Mesenchymal stem cell (in vitro differentiated cells and primary cell): ENCODE results near the gene COL4A1.

Source experiments
- DNase-seq: peaks from one replicate; pipeline ENCODE4 v3.0.0-alpha.2; 2013
- H2AFZ ChIP-seq: one replicate; pipeline ENCODE4 v1.6.1; 2013; ENCODE audit warnings: low read depth, mild to moderate bottlenecking, control low read depth, inconsistent platforms, low read length, moderate library complexity
- H2AK5ac ChIP-seq: 2 replicates; pipeline ENCODE4 v1.6.1; 2013; ENCODE audit warnings: low read length, moderate library complexity, mild to moderate bottlenecking, inconsistent platforms; ENCODE audit not compliant: severe bottlenecking
- H2BK120ac ChIP-seq: one replicate; pipeline ENCODE4 v1.6.1; 2013; ENCODE audit warnings: low read depth, mild to moderate bottlenecking, inconsistent platforms, low read length, moderate library complexity
- H2BK12ac ChIP-seq, 2 experiments: one replicate each; pipeline ENCODE4 v1.6.1; 2013; ENCODE audit warnings: inconsistent platforms in 2 of 2, low read length in 2 of 2, mild to moderate bottlenecking in 2 of 2, moderate library complexity in 2 of 2, control low read depth in 1 of 2
- H2BK15ac ChIP-seq: one replicate; pipeline ENCODE4 v1.6.1; 2013; ENCODE audit warnings: mild to moderate bottlenecking, low read depth, inconsistent platforms; ENCODE audit not compliant: poor library complexity, severe bottlenecking
- H2BK5ac ChIP-seq: 2 replicates; pipeline ENCODE4 v1.6.1; 2013; ENCODE audit warnings: low read depth, mild to moderate bottlenecking, low read length, control low read depth, inconsistent platforms; ENCODE audit not compliant: poor library complexity, severe bottlenecking
- H3K14ac ChIP-seq, 2 experiments: one replicate each; pipeline ENCODE4 v1.6.1; 2013; ENCODE audit warnings: inconsistent platforms in 2 of 2, low read length in 2 of 2, control low read depth in 1 of 2, mild to moderate bottlenecking in 1 of 2, moderate library complexity in 1 of 2
- H3K18ac ChIP-seq, 2 experiments: one replicate each; pipeline ENCODE4 v1.6.1; 2013; ENCODE audit warnings: inconsistent platforms in 2 of 2, low read length in 2 of 2, control low read depth in 1 of 2, low read depth in 1 of 2, mild to moderate bottlenecking in 1 of 2
- H3K23ac ChIP-seq, 2 experiments: one replicate each; pipeline ENCODE4 v1.6.1; 2013; ENCODE audit warnings: inconsistent platforms in 2 of 2, low read length in 2 of 2, mild to moderate bottlenecking in 2 of 2, moderate library complexity in 2 of 2, control low read depth in 1 of 2
- H3K27ac ChIP-seq: 2 replicates; pipeline ENCODE4 v1.5.1; 2013; ENCODE audit warnings: mild to moderate bottlenecking, moderate library complexity, low read length, control low read depth, inconsistent platforms; ENCODE audit not compliant: poor library complexity, severe bottlenecking
- H3K27me3 ChIP-seq, 2 experiments: 2 replicates each; pipeline versions ENCODE4 v1.6.1 to v1.7.0; 2013; ENCODE audit warnings: low read length in 2 of 2, mild to moderate bottlenecking in 2 of 2, moderate library complexity in 2 of 2, control low read depth in 1 of 2, inconsistent platforms in 1 of 2; ENCODE audit not compliant: control insufficient read depth in 1 of 2, insufficient read depth in 1 of 2
- H3K36me3 ChIP-seq, 2 experiments: 2 replicates each; pipeline versions ENCODE4 v1.6.1 to v1.7.0; 2013; ENCODE audit warnings: low read length in 2 of 2, control low read depth in 1 of 2, inconsistent platforms in 1 of 2, low read depth in 1 of 2, mild to moderate bottlenecking in 1 of 2; ENCODE audit not compliant: insufficient read depth in 2 of 2, control insufficient read depth in 1 of 2
- H3K4ac ChIP-seq, 2 experiments: one replicate each; pipeline ENCODE4 v1.6.1; 2013; ENCODE audit warnings: inconsistent platforms in 2 of 2, low read length in 2 of 2, mild to moderate bottlenecking in 2 of 2, moderate library complexity in 2 of 2, control low read depth in 1 of 2, low read depth in 1 of 2
- H3K4me1 ChIP-seq: 2 replicates; pipeline ENCODE4 v1.6.1; 2013; ENCODE audit warnings: low read depth, low read length, control low read depth; ENCODE audit not compliant: control insufficient read depth, insufficient read depth
- H3K4me2 ChIP-seq: 2 replicates; pipeline ENCODE4 v1.6.1; 2013; ENCODE audit warnings: low read length, mild to moderate bottlenecking, inconsistent platforms; ENCODE audit not compliant: poor library complexity, severe bottlenecking
- H3K4me3 ChIP-seq, 2 experiments: 2 replicates each; pipeline versions ENCODE4 v1.5.1 to v1.7.0; 2013; ENCODE audit warnings: low read length in 2 of 2, mild to moderate bottlenecking in 2 of 2, control low read depth in 1 of 2, low read depth in 1 of 2; ENCODE audit not compliant: insufficient read depth in 1 of 2
- H3K79me1 ChIP-seq: replicated peaks from 2 replicates; pipeline ENCODE4 v1.6.1; 2013; ENCODE audit warnings: mild to moderate bottlenecking, control low read depth, low read length, inconsistent platforms; ENCODE audit not compliant: poor library complexity, severe bottlenecking
- H3K9ac ChIP-seq: 2 replicates; pipeline ENCODE4 v1.7.0; 2013; ENCODE audit warnings: mild to moderate bottlenecking, low read length, moderate library complexity
- H3K9me3 ChIP-seq: 2 replicates; pipeline ENCODE4 v1.7.0; 2013; ENCODE audit warnings: mild to moderate bottlenecking, low read length; ENCODE audit not compliant: control insufficient read depth
- H4K8ac ChIP-seq: one replicate; pipeline ENCODE4 v1.6.1; 2013; ENCODE audit warnings: inconsistent platforms, mild to moderate bottlenecking, low read length, moderate library complexity
- H4K91ac ChIP-seq: one replicate; pipeline ENCODE4 v1.6.1; 2013; ENCODE audit warnings: mild to moderate bottlenecking, low read length, inconsistent platforms
- WGBS: methylation state at CpG from one replicate; pipeline ENCODE4 v1.1.7; 2013; ENCODE audit warnings: mixed read lengths; 5-methylcytosine and 5-hydroxymethylcytosine counted together

Gene COL4A1

GRCh38 chr13:110242615-110243014 is 64.3 kb downstream of the COL4A1 start:
- Histone ChIP-seq H4K91ac (no peak overlapping the region), H3K79me1 (peaks cover 18% of the 10 kb centered on the region), H3K4me1 (peaks cover 19% of the 10 kb centered on the region), H3K36me3 (peaks cover 0 to 27% of the 10 kb centered on the region in 2 experiments), H3K9ac (no peak overlapping the region), H3K23ac (no peak overlapping the region), H3K18ac (no peak overlapping the region), H3K4me2 (no peak overlapping the region), H4K8ac (no peak overlapping the region), H2AFZ (no peak overlapping the region), H2BK5ac (no peak overlapping the region), H3K14ac (no peak overlapping the region), H3K27ac (no peak overlapping the region), H2BK120ac (no peak overlapping the region), H3K9me3 (no peaks in the 10 kb centered on the region), H2BK12ac (no peak overlapping the region), H2AK5ac (no peak overlapping the region), H3K4me3 (no peak overlapping the region), H3K27me3 (no peaks in the 10 kb centered on the region), H2BK15ac (no peak overlapping the region), H3K4ac (no peak overlapping the region)
- 83% methylated on average over 4 of the region's 4 CpGs for WGBS
- no peak for DNase-seq

GRCh38 chr13:110240943-110241342 is 66.0 kb downstream of the COL4A1 start:
- H2AK5ac ChIP-seq = no peak overlapping the region

GRCh38 chr13:110240352-110240751 is 66.6 kb downstream of the COL4A1 start:
- Histone ChIP-seq H3K4me1 (peaks cover 12% of the 10 kb centered on the region), H3K27me3 (no peaks in the 10 kb centered on the region), H4K91ac (peak overlapping the region; percentile 73), H3K14ac (no peak overlapping the region), H3K9ac (no peak overlapping the region), H2BK5ac (no peak overlapping the region), H3K23ac (no peak overlapping the region), H3K79me1 (peaks cover 25% of the 10 kb centered on the region), H3K4ac (no peak overlapping the region), H3K18ac (peak overlapping the region; percentile 11 to 44), H3K27ac (peak overlapping the region; percentile 9), H3K9me3 (no peaks in the 10 kb centered on the region), H4K8ac (peak overlapping the region; percentile 25), H3K36me3 (peaks cover 0 to 38% of the 10 kb centered on the region in 2 experiments), H2BK15ac (peak overlapping the region; percentile 84), H2AFZ (no peak overlapping the region), H3K4me3 (no peak overlapping the region), H2BK12ac (peak overlapping the region; percentile 21 to 54), H2AK5ac (peak overlapping the region; percentile 31), H2BK120ac (peak overlapping the region; percentile 54), H3K4me2 (no peak overlapping the region)
- WGBS = 85% methylated on average over 6 of the region's 10 CpGs
- DNase-seq = no peak

More at GRCh38 chr13:110240943-110241342, 66.0 kb downstream of the COL4A1 start:
- H2BK5ac ChIP-seq = no peak overlapping the region
- H4K91ac ChIP-seq = no peak overlapping the region
- peaks cover 25% of the 10 kb centered on the region for H3K79me1 ChIP-seq
- no peak overlapping the region for H2AFZ ChIP-seq
- H2BK120ac ChIP-seq = no peak overlapping the region
- peaks cover 14% of the 10 kb centered on the region for H3K4me1 ChIP-seq
- H3K27ac ChIP-seq = no peak overlapping the region
- H3K4ac ChIP-seq = no peak overlapping the region
- H3K4me2 ChIP-seq = no peak overlapping the region
- no peak overlapping the region for H2BK12ac ChIP-seq
- H3K4me3 ChIP-seq = no peak overlapping the region
- H3K27me3 ChIP-seq = no peaks in the 10 kb centered on the region
- H3K23ac ChIP-seq = no peak overlapping the region
- H3K36me3 ChIP-seq = peaks cover 0 to 38% of the 10 kb centered on the region in 2 experiments
- WGBS = 98% methylated on average over 6 of the region's 7 CpGs
- DNase-seq = no peak
- H3K9ac ChIP-seq = no peak overlapping the region
- H3K9me3 ChIP-seq = no peaks in the 10 kb centered on the region
- no peak overlapping the region for H4K8ac ChIP-seq
- no peak overlapping the region for H3K18ac ChIP-seq
- peak overlapping the region; percentile 57 for H2BK15ac ChIP-seq
- no peak overlapping the region for H3K14ac ChIP-seq

GRCh38 chr13:110239280-110240125 is 67.5 kb downstream of the COL4A1 start:
- Histone ChIP-seq H2AFZ (no peak overlapping the region), H3K4me2 (no peak overlapping the region), H2AK5ac (no peak overlapping the region), H3K4me3 (no peak overlapping the region), H3K27me3 (no peaks in the 10 kb centered on the region), H3K4me1 (peaks cover 7% of the 10 kb centered on the region), H2BK12ac (no peak overlapping the region), H3K27ac (no peak overlapping the region), H3K79me1 (peaks cover 21% of the 10 kb centered on the region), H2BK120ac (no peak overlapping the region), H2BK15ac (no peak overlapping the region), H3K23ac (no peak overlapping the region), H3K9ac (no peak overlapping the region), H3K14ac (no peak overlapping the region), H4K91ac (no peak overlapping the region), H2BK5ac (no peak overlapping the region), H4K8ac (no peak overlapping the region), H3K18ac (no peak overlapping the region), H3K4ac (no peak overlapping the region), H3K36me3 (peaks cover 0 to 32% of the 10 kb centered on the region in 2 experiments), H3K9me3 (no peaks in the 10 kb centered on the region)
- WGBS = no CpG with 5 or more reads among the region's 5 CpGs
- DNase-seq = no peak
